RKO (cell line): ENCODE data around the gene DTNBP1.

Source experiments
- DNase-seq: peaks from one replicate; pipeline ENCODE4 v3.0.0-alpha.2; 2016; ENCODE audit warnings: low spot score

DTNBP1 gene

GRCh38 chr6:15623276-15624116 is 39.3 kb downstream of the DTNBP1 start:
- peak; percentile 48 for DNase-seq

- no peak for DNase-seq
These were observed 40.6 kb downstream of the DTNBP1 start for GRCh38 chr6:15622045-15622740.

GRCh38 chr6:15621203-15622044 is 41.4 kb downstream of the DTNBP1 start:
- DNase-seq = no peak

- DNase-seq = no peak
These were observed 42.2 kb downstream of the DTNBP1 start for GRCh38 chr6:15620611-15621010.

GRCh38 chr6:15619330-15619729 is 43.5 kb downstream of the DTNBP1 start:
- DNase-seq = no peak

GRCh38 chr6:15618685-15619084 is 44.1 kb downstream of the DTNBP1 start:
- DNase-seq = no peak

GRCh38 chr6:15616261-15616660 is 46.6 kb downstream of the DTNBP1 start:
- no peak for DNase-seq

GRCh38 chr6:15615802-15616201 is 47.0 kb downstream of the DTNBP1 start:
- no peak for DNase-seq

GRCh38 chr6:15614277-15614676 is 48.6 kb downstream of the DTNBP1 start:
- DNase-seq = no peak

- peak; percentile 49 for DNase-seq
These were observed 54.4 kb downstream of the DTNBP1 start for GRCh38 chr6:15608396-15608795.

- no peak for DNase-seq
These were observed 55.2 kb downstream of the DTNBP1 start for GRCh38 chr6:15607603-15608002.

GRCh38 chr6:15606347-15606746 is 56.5 kb downstream of the DTNBP1 start:
- no peak for DNase-seq

- DNase-seq = no peak
These were observed 58.0 kb downstream of the DTNBP1 start for GRCh38 chr6:15604843-15605242.

- DNase-seq = no peak
These were observed 60.7 kb downstream of the DTNBP1 start for GRCh38 chr6:15602154-15602553.

GRCh38 chr6:15598273-15598798 is 64.5 kb downstream of the DTNBP1 start:
- DNase-seq = no peak

- no peak for DNase-seq
These were observed 66.5 kb downstream of the DTNBP1 start for GRCh38 chr6:15596186-15596896.

GRCh38 chr6:15595461-15596173 is 67.2 kb downstream of the DTNBP1 start:
- DNase-seq = no peak

GRCh38 chr6:15594512-15595259 is 68.1 kb downstream of the DTNBP1 start:
- DNase-seq = no peak

- no peak for DNase-seq
These were observed 69.0 kb downstream of the DTNBP1 start for GRCh38 chr6:15593798-15594197.

GRCh38 chr6:15592610-15593009 is 70.2 kb downstream of the DTNBP1 start:
- no peak for DNase-seq
